IPS-15b (cell line): ENCODE results near the gene ARF5.
A peak's percentile ranks its signal among the peaks of the same experiment; 100 is the strongest.

Experiments used
- H3K27me3 ChIP-seq: one replicate; pipeline ENCODE4 v1.6.1; 2013; ENCODE audit warnings: low read length; ENCODE audit not compliant: control insufficient read depth, insufficient read depth
- H3K36me3 ChIP-seq: one replicate; pipeline ENCODE4 v1.6.1; 2013; ENCODE audit warnings: low read length; ENCODE audit not compliant: control insufficient read depth, insufficient read depth
- H3K4me1 ChIP-seq: one replicate; pipeline ENCODE4 v1.6.1; 2013; ENCODE audit warnings: mild to moderate bottlenecking, low read length; ENCODE audit not compliant: control insufficient read depth, insufficient read depth
- H3K4me3 ChIP-seq: one replicate; pipeline ENCODE4 v1.5.1; 2013; ENCODE audit warnings: low read depth, low read length
- H3K9ac ChIP-seq: one replicate; pipeline ENCODE4 v1.6.1; 2013; ENCODE audit warnings: low read depth, mild to moderate bottlenecking, low read length
- H3K9me3 ChIP-seq: one replicate; pipeline ENCODE4 v1.6.1; 2013; ENCODE audit warnings: mild to moderate bottlenecking, low read length; ENCODE audit not compliant: control insufficient read depth, insufficient read depth

Gene ARF5

GRCh38 chr7:127578036-127578684, 10.1 kb upstream of the ARF5 start:
- Histone ChIP-seq H3K4me1 (no peaks in the 10 kb centered on the region), H3K9me3 (no peaks in the 10 kb centered on the region), H3K27me3 (no peaks in the 10 kb centered on the region), H3K36me3 (peaks cover 8% of the 10 kb centered on the region), H3K4me3 (no peak overlapping the region), H3K9ac (no peak overlapping the region)

- Histone ChIP-seq H3K9ac (no peak overlapping the region), H3K4me3 (no peak overlapping the region), H3K4me1 (no peaks in the 10 kb centered on the region), H3K27me3 (no peaks in the 10 kb centered on the region), H3K9me3 (no peaks in the 10 kb centered on the region), H3K36me3 (peaks cover 8% of the 10 kb centered on the region)
These were observed 9.4 kb upstream of the ARF5 start for GRCh38 chr7:127578711-127579275.

GRCh38 chr7:127580612-127581011, 7.6 kb upstream of the ARF5 start:
- no peaks in the 10 kb centered on the region for H3K9me3 ChIP-seq
- peaks cover 8% of the 10 kb centered on the region for H3K36me3 ChIP-seq
- peaks cover under 1% of the 10 kb centered on the region for H3K27me3 ChIP-seq
- no peak overlapping the region for H3K9ac ChIP-seq
- H3K4me3 ChIP-seq, result no peak overlapping the region
- peaks cover 5% of the 10 kb centered on the region for H3K4me1 ChIP-seq

GRCh38 chr7:127581716-127582115, 6.5 kb upstream of the ARF5 start:
- Histone ChIP-seq H3K4me3 (no peak overlapping the region), H3K9ac (no peak overlapping the region), H3K36me3 (peaks cover 8% of the 10 kb centered on the region), H3K9me3 (no peaks in the 10 kb centered on the region), H3K27me3 (peaks cover 12% of the 10 kb centered on the region), H3K4me1 (peaks cover 5% of the 10 kb centered on the region)

GRCh38 chr7:127582361-127582760, 5.8 kb upstream of the ARF5 start:
- no peak overlapping the region for H3K4me3 ChIP-seq
- peaks cover 8% of the 10 kb centered on the region for H3K36me3 ChIP-seq
- H3K9ac ChIP-seq, result no peak overlapping the region
- H3K27me3 ChIP-seq, result peaks cover 18% of the 10 kb centered on the region
- H3K4me1 ChIP-seq, result peaks cover 5% of the 10 kb centered on the region
- H3K9me3 ChIP-seq, result no peaks in the 10 kb centered on the region

- Histone ChIP-seq H3K36me3 (peaks cover 8% of the 10 kb centered on the region), H3K4me1 (peaks cover 5% of the 10 kb centered on the region), H3K9ac (peak overlapping the region; percentile 87), H3K9me3 (no peaks in the 10 kb centered on the region), H3K27me3 (peaks cover 24% of the 10 kb centered on the region), H3K4me3 (peak overlapping the region; percentile 90)
These were observed 3.6 kb upstream of the ARF5 start for GRCh38 chr7:127584648-127585043.

GRCh38 chr7:127585044-127585953, 2.9 kb upstream of the ARF5 start, which contains the start of gene GCC1:
GCC1 (minus strand) TSS chr7:127585596; CDS start chr7:127585182, 414 bp downstream.
- Histone ChIP-seq H3K9ac (peak within 1 kb of the TSS; percentile 87), H3K4me3 (peak within 1 kb of the TSS; percentile 90), H3K9me3 (no peaks in the 10 kb centered on the region), H3K36me3 (peaks cover 12% of the 10 kb centered on the region), H3K27me3 (peaks cover 24% of the 10 kb centered on the region), H3K4me1 (peaks cover 5% of the 10 kb centered on the region)

- Histone ChIP-seq H3K27me3 (peaks cover 24% of the 10 kb centered on the region), H3K4me1 (peaks cover 5% of the 10 kb centered on the region), H3K4me3 (no peak overlapping the region), H3K9ac (no peak overlapping the region), H3K36me3 (peaks cover 21% of the 10 kb centered on the region), H3K9me3 (no peaks in the 10 kb centered on the region)
These were observed 1.9 kb upstream of the ARF5 start for GRCh38 chr7:127586346-127586745.

GRCh38 chr7:127587663-127588018, 570 bp upstream of the ARF5 start:
- Histone ChIP-seq H3K4me3 (peak overlapping the region; percentile 84), H3K9ac (peak overlapping the region; percentile 39), H3K27me3 (peaks cover 24% of the 10 kb centered on the region), H3K4me1 (peaks cover 5% of the 10 kb centered on the region), H3K9me3 (no peaks in the 10 kb centered on the region), H3K36me3 (peaks cover 18% of the 10 kb centered on the region)

- peaks cover 5% of the 10 kb centered on the region for H3K4me1 ChIP-seq
- peaks cover 24% of the 10 kb centered on the region for H3K27me3 ChIP-seq
- peak overlapping the region; percentile 94 for H3K4me3 ChIP-seq
- peak overlapping the region; percentile 87 for H3K9ac ChIP-seq
- no peaks in the 10 kb centered on the region for H3K9me3 ChIP-seq
- H3K36me3 ChIP-seq, result peaks cover 17% of the 10 kb centered on the region
These were observed 679 bp downstream of the ARF5 start for GRCh38 chr7:127588697-127589482.

- Histone ChIP-seq H3K36me3 (peaks cover 17% of the 10 kb centered on the region), H3K9ac (no peak overlapping the region), H3K9me3 (no peaks in the 10 kb centered on the region), H3K4me1 (no peaks in the 10 kb centered on the region), H3K27me3 (peaks cover 24% of the 10 kb centered on the region), H3K4me3 (no peak overlapping the region)
These were observed 1.7 kb downstream of the ARF5 start for GRCh38 chr7:127589896-127590295.
